Effector CD4-positive, alpha-beta T cell (primary cell): ENCODE data around the gene GRID2. TPM values are rescaled to one million over a fixed set of nuclear protein-coding genes. Genes with fewer than 3 reads are reported as not detected.
"Not testable (repeated sequence)": the region's sequence is repeated elsewhere in the genome, so short reads cannot be mapped to it uniquely, and the experiment has no call there.

ENCODE experiments used
- DNase-seq: peaks from one replicate; pipeline ENCODE4 v3.0.0-alpha.2; 2020
- total RNA-seq: gene quantifications from one replicate; lab custom pipeline; 2026; lab: John Stamatoyannopoulos, UW

Gene GRID2
- not detected for total RNA-seq

GRCh38 chr4:92303621-92304027, at the start of gene GRID2:
Gene GRID2, plus strand, starts transcription at chr4:92303966.
- DNase-seq = no peak

GRCh38 chr4:92253986-92254671, 49.6 kb upstream of the GRID2 start:
- no peak for DNase-seq

GRCh38 chr4:92254767-92255442, 48.9 kb upstream of the GRID2 start:
- DNase-seq = no peak

- no peak for DNase-seq
Observed at GRCh38 chr4:92255920-92256244, 47.9 kb upstream of the GRID2 start.

- no peak for DNase-seq
Observed at GRCh38 chr4:92257931-92258857, 45.6 kb upstream of the GRID2 start.

- no peak for DNase-seq
Observed at GRCh38 chr4:92261256-92261655, 42.5 kb upstream of the GRID2 start.

GRCh38 chr4:92262371-92262770, 41.4 kb upstream of the GRID2 start:
- DNase-seq = no peak

- no peak for DNase-seq
Observed at GRCh38 chr4:92263010-92263409, 40.8 kb upstream of the GRID2 start.

GRCh38 chr4:92263575-92263974, 40.2 kb upstream of the GRID2 start:
- DNase-seq = no peak

- no peak for DNase-seq
Observed at GRCh38 chr4:92264163-92264562, 39.6 kb upstream of the GRID2 start.

- no peak for DNase-seq
Observed at GRCh38 chr4:92265021-92265420, 38.7 kb upstream of the GRID2 start.

- no peak for DNase-seq
Observed at GRCh38 chr4:92265798-92266197, 38.0 kb upstream of the GRID2 start.

GRCh38 chr4:92266521-92266920, 37.2 kb upstream of the GRID2 start:
- DNase-seq = no peak

GRCh38 chr4:92268642-92269041, 35.1 kb upstream of the GRID2 start:
- no peak for DNase-seq

GRCh38 chr4:92270908-92271307, 32.9 kb upstream of the GRID2 start:
- DNase-seq = no peak

- not testable (repeated sequence) for DNase-seq
Observed at GRCh38 chr4:92271551-92271950, 32.2 kb upstream of the GRID2 start.

- not testable (repeated sequence) for DNase-seq
Observed at GRCh38 chr4:92277057-92277881, 26.5 kb upstream of the GRID2 start.

- no peak for DNase-seq
Observed at GRCh38 chr4:92279296-92279695, 24.5 kb upstream of the GRID2 start.

GRCh38 chr4:92299152-92299551, 4.6 kb upstream of the GRID2 start:
- DNase-seq = no peak

- no peak for DNase-seq
Observed at GRCh38 chr4:92304121-92304520, 355 bp downstream of the GRID2 start.

GRCh38 chr4:92304606-92305005, 840 bp downstream of the GRID2 start:
- no peak for DNase-seq

- no peak for DNase-seq
Observed at GRCh38 chr4:92305148-92305877, 1.5 kb downstream of the GRID2 start.
